ENCODE measurements around the gene AIFM3. TPM values are rescaled to one million over a fixed set of nuclear protein-coding genes. Genes with fewer than 3 reads are reported as not detected.
"Not testable (repeated sequence)": the region's sequence is repeated elsewhere in the genome, so short reads cannot be mapped to it uniquely, and the experiment has no call there.

The AIFM3 gene
- total and polyA plus RNA-seq, 4 donors = 0.38 to 1.1 (median 0.63) TPM

GRCh38 chr22:20928573-20928967 is 38.5 kb upstream of the AIFM3 start:
- no peak overlapping the region for H3K9ac ChIP-seq (ENCODE audit: low read depth in 1 of 2, low read length in 2 of 2)
- no peak overlapping the region for H3K27ac ChIP-seq (ENCODE audit: low read depth in 1 of 2, low read length in 2 of 2)
- 90% methylated on average over 4 of the region's 4 CpGs for WGBS
- no peaks in the 10 kb centered on the region for H3K27me3 ChIP-seq (ENCODE audit: control insufficient read depth in 4 of 4, insufficient read depth in 4 of 4, low read length in 3 of 4)
- no peak for TF ChIP-seq FOXA2 (IDR thresholded peaks at IDR 0.05)
- TF ChIP-seq REST (IDR thresholded peaks at IDR 0.05) = no peak
- TF ChIP-seq YY1 (IDR thresholded peaks at IDR 0.05) = no peak
- TF ChIP-seq RAD21 (IDR thresholded peaks at IDR 0.05) = no peak
- TF ChIP-seq MAX (IDR thresholded peaks at IDR 0.05) = no peak
- TF ChIP-seq TAF1 (conservative IDR thresholded peaks at IDR 0.05) = no peak
- TF ChIP-seq NR2F2 (IDR thresholded peaks at IDR 0.05) = no peak
- TF ChIP-seq RXRA (IDR thresholded peaks at IDR 0.05) = no peak
- no peak overlapping the region for H3K4me3 ChIP-seq (ENCODE audit: low read depth in 1 of 3, low read length in 3 of 3)
- DNase-seq (ENCODE audit: low spot score) = no peak
- peaks cover 0 to 2% (median under 1%) of the 10 kb centered on the region in 4 donors for H3K36me3 ChIP-seq (ENCODE audit: control insufficient read depth in 4 of 4, insufficient read depth in 3 of 4, low read depth in 1 of 4, low read length in 3 of 4)
- peaks cover 0 to 13% (median 5%) of the 10 kb centered on the region in 4 donors for H3K4me1 ChIP-seq (ENCODE audit: control insufficient read depth in 4 of 4, insufficient read depth in 4 of 4, low read length in 3 of 4)
- H3K9me3 ChIP-seq (ENCODE audit: control insufficient read depth in 4 of 4, low read length in 3 of 4) = no peaks in the 10 kb centered on the region

GRCh38 chr22:20930004-20930403 is 37.1 kb upstream of the AIFM3 start:
- no peak for TF ChIP-seq YY1 (IDR thresholded peaks at IDR 0.05)
- no peak for TF ChIP-seq ATF3 (IDR thresholded peaks at IDR 0.05)
- TF ChIP-seq REST (IDR thresholded peaks at IDR 0.05) = no peak
- TF ChIP-seq ZBTB33 (IDR thresholded peaks at IDR 0.05) = no peak
- TF ChIP-seq CTCF (IDR thresholded peaks at IDR 0.05; ENCODE audit: low read depth, low read length, missing input control) = no peak
- TF ChIP-seq TAF1 (conservative IDR thresholded peaks at IDR 0.05) = no peak
- no peak for TF ChIP-seq GABPA (IDR thresholded peaks at IDR 0.05 in 1 of 2, conservative IDR thresholded peaks at IDR 0.05 in 1 of 2)
- no peak for TF ChIP-seq RAD21 (IDR thresholded peaks at IDR 0.05)
- no peak for TF ChIP-seq FOXA1 (IDR thresholded peaks at IDR 0.05)
- TF ChIP-seq EGR1 (IDR thresholded peaks at IDR 0.05; ENCODE audit: low read depth in 2 of 2) = no peak
- no peak for TF ChIP-seq SP1 (IDR thresholded peaks at IDR 0.05)
- no peak for TF ChIP-seq FOXA2 (IDR thresholded peaks at IDR 0.05)
- TF ChIP-seq JUND (IDR thresholded peaks at IDR 0.05) = no peak
- Histone ChIP-seq H3K27me3 (ENCODE audit: control insufficient read depth in 4 of 4, insufficient read depth in 4 of 4, low read length in 3 of 4) (no peaks in the 10 kb centered on the region), H3K36me3 (ENCODE audit: control insufficient read depth in 4 of 4, insufficient read depth in 3 of 4, low read depth in 1 of 4, low read length in 3 of 4) (peaks cover 0 to 5% (median 2%) of the 10 kb centered on the region in 4 donors), H3K9me3 (ENCODE audit: control insufficient read depth in 4 of 4, low read length in 3 of 4) (no peaks in the 10 kb centered on the region), H3K4me3 (ENCODE audit: low read depth in 1 of 3, low read length in 3 of 3) (no peak overlapping the region), H3K27ac (ENCODE audit: low read depth in 1 of 2, low read length in 2 of 2) (no peak overlapping the region), H3K9ac (ENCODE audit: low read depth in 1 of 2, low read length in 2 of 2) (no peak overlapping the region), H3K4me1 (ENCODE audit: control insufficient read depth in 4 of 4, insufficient read depth in 4 of 4, low read length in 3 of 4) (peaks cover 0 to 13% (median 5%) of the 10 kb centered on the region in 4 donors)
- DNase-seq (ENCODE audit: low spot score) = no peak
- 100% methylated on average over 1 of the region's 1 CpG for WGBS

GRCh38 chr22:20930435-20930834 is 36.6 kb upstream of the AIFM3 start:
- not testable (repeated sequence) for H3K27me3 ChIP-seq (ENCODE audit: control insufficient read depth in 4 of 4, insufficient read depth in 4 of 4, low read length in 3 of 4); H3K27ac ChIP-seq (ENCODE audit: low read depth in 1 of 2, low read length in 2 of 2); H3K9ac ChIP-seq (ENCODE audit: low read depth in 1 of 2, low read length in 2 of 2); H3K4me3 ChIP-seq (ENCODE audit: low read depth in 1 of 3, low read length in 3 of 3); H3K9me3 ChIP-seq (ENCODE audit: control insufficient read depth in 4 of 4, low read length in 3 of 4); H3K36me3 ChIP-seq (ENCODE audit: control insufficient read depth in 4 of 4, insufficient read depth in 3 of 4, low read depth in 1 of 4, low read length in 3 of 4); DNase-seq (ENCODE audit: low spot score)
- peaks cover 0 to 13% (median 5%) of the 10 kb centered on the region in 4 donors for H3K4me1 ChIP-seq (ENCODE audit: control insufficient read depth in 4 of 4, insufficient read depth in 4 of 4, low read length in 3 of 4)
- WGBS = 98% methylated on average over 12 of the region's 12 CpGs

Data from liver (tissue), 9 donors.